Measurements from ENCODE around the gene SUPT16H. TPM values are rescaled to one million over a fixed set of nuclear protein-coding genes. Genes with fewer than 3 reads are reported as not detected.

The SUPT16H gene
- total RNA-seq, 4 donors from 2014 or later, result 24.8 to 67.7 (median 47.8) TPM

DNA sequence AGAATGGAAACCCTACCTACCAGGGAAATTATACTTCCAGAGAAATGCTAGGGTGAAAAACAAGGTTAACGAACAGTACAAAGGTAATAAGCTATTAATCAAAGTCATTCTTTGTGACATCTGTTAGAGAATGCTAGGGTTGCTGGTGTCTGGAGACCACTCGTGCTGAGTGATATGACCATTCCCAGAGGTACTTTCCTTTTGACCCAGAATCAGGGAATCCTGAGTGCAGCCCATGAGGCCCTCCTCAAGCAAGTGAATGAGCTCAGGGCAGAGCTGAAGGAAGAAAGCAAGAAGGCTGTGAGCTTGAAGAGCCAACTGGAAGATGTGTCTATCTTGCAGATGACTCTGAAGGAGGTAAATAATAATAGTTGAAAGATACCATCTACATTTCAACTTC, 72.2 kb downstream of the SUPT16H start:
- no peak for DNase-seq
- Histone ChIP-seq H3K36me3 (no peaks in the 10 kb centered on the region), H3K27me3 (peaks cover 0 to 6% (median 0%) of the 10 kb centered on the region in 4 donors), H3K4me1 (peaks cover 0 to 20% (median 9%) of the 10 kb centered on the region in 3 donors), H3K4me3 (no peak overlapping the region), H3K27ac (no peak overlapping the region), H3K9me3 (no peaks in the 10 kb centered on the region)
- TF ChIP-seq, protein P1, sequence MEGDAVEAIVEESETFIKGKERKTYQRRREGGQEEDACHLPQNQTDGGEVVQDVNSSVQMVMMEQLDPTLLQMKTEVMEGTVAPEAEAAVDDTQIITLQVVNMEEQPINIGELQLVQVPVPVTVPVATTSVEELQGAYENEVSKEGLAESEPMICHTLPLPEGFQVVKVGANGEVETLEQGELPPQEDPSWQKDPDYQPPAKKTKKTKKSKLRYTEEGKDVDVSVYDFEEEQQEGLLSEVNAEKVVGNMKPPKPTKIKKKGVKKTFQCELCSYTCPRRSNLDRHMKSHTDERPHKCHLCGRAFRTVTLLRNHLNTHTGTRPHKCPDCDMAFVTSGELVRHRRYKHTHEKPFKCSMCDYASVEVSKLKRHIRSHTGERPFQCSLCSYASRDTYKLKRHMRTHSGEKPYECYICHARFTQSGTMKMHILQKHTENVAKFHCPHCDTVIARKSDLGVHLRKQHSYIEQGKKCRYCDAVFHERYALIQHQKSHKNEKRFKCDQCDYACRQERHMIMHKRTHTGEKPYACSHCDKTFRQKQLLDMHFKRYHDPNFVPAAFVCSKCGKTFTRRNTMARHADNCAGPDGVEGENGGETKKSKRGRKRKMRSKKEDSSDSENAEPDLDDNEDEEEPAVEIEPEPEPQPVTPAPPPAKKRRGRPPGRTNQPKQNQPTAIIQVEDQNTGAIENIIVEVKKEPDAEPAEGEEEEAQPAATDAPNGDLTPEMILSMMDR (IDR thresholded peaks at IDR 0.05), result no peak
- no peak for TF ChIP-seq POLR2A (IDR thresholded peaks at IDR 0.05)
- intact Hi-C loops (cut with DNase I), result no loop called here
- WGBS, 2 donors, result 71 to 72% methylated on average over 2 of the region's 2 CpGs

DNA sequence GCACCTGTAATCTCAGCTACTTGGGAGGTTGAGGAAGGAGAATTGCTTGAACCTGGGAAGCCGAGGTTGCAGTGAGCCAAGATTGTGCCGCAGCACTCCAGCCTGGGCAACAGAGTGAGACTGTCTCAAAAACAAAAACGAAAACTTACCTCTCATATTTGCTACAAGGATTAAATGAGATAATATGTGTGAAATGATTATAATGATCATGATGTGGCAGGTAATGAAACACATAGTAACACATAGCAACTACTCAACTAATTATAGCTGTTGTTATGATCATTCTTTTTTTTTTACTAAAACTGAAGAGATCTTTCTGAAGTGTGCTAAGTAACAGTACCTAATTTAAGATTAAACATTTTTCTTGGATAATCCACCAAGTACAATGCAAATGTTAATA, 73.9 kb downstream of the SUPT16H start:
- Histone ChIP-seq H3K4me3 (no peak overlapping the region), H3K27me3 (peaks cover 0 to 6% (median 0%) of the 10 kb centered on the region in 4 donors), H3K27ac (no peak overlapping the region), H3K9me3 (no peaks in the 10 kb centered on the region), H3K4me1 (peaks cover 0 to 20% (median 9%) of the 10 kb centered on the region in 3 donors), H3K36me3 (no peaks in the 10 kb centered on the region)
- DNase-seq, result no peak
- WGBS, 2 donors, result 91% methylated on average over 3 of the region's 3 CpGs; no CpG with 5 or more reads in 1 of the 2 donors
- TF ChIP-seq POLR2A (IDR thresholded peaks at IDR 0.05), result no peak
- TF ChIP-seq, protein P1 (IDR thresholded peaks at IDR 0.05), result no peak
- intact Hi-C loops (cut with DNase I), result no loop called here

DNA sequence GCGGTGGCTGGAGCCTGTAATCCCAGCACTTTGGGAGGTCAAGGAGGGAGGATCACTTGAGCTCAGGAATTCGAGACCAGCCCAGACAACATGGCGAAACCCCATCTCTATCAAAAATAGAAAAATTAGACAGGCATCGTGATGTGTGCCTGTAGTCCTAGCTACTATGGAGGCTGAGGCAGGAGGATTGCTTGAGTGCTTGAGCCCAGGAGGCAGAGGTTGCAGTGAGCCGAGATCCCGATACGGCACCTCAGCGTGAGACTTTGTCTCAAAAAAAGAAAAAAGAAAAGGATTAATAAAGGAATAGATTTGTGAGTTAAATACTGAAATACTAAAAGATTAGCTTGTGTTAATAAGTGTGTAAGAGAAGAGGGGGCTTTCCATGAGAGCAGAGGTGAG, 74.6 kb downstream of the SUPT16H start:
- peak overlapping the region in 3 of 4 donors; percentile 34 to 63 (median 39) for H3K4me3 ChIP-seq
- intact Hi-C loops (cut with DNase I), result no loop called here
- H3K36me3 ChIP-seq, result no peaks in the 10 kb centered on the region
- TF ChIP-seq, protein P1 (IDR thresholded peaks at IDR 0.05), result no peak
- TF ChIP-seq POLR2A (IDR thresholded peaks at IDR 0.05), result no peak
- peaks cover 0 to 6% (median 0%) of the 10 kb centered on the region in 4 donors for H3K27me3 ChIP-seq
- no peak for DNase-seq
- no peaks in the 10 kb centered on the region for H3K9me3 ChIP-seq
- WGBS, 2 donors, result 58 to 61% methylated on average over 8 of the region's 8 CpGs
- H3K4me1 ChIP-seq, result peaks cover 0 to 20% (median 9%) of the 10 kb centered on the region in 3 donors
- peak overlapping the region; percentile 52 to 82 (median 76) for H3K27ac ChIP-seq

DNA sequence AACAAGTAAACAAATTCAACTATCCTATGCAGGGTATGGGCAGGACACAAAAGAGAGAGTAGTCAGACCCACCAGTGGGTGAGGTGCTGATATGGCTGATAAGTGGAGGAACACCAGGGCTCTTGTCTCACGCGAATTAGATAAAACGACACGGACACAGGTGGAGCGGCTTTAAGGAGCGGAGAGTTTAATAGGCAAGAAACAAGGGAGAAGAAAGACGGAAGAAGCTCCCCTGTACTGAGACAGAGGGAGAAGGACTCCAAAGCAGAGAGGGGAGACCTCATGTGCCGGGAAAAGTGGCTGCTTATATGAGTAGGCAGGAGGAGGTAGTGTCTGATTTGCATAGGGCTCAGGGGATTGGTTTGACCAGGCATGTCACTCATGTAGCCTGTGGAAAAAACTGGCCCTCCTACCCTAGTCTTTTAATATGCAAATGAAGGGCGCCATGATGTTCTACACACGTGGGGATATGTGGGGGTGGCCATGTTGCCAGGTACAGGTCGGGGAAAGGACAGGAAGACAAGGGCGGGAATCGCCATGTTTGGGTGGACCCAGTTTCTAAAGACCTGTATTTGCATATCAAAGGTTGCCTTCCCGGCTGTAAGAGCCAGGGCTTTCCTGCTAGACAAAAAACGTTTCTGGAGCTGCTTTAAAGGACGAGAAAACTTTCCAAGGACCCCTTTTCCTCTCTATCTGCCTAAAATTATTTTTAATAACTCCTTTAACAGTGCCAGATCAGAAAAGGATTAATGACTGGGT, 75.2 kb downstream of the SUPT16H start:
- Histone ChIP-seq H3K27ac (peak overlapping the region; percentile 58 to 82 (median 80)), H3K9me3 (no peaks in the 10 kb centered on the region), H3K4me3 (peak overlapping the region; percentile 20 to 63 (median 36)), H3K36me3 (no peaks in the 10 kb centered on the region), H3K27me3 (peaks cover 0 to 6% (median 0%) of the 10 kb centered on the region in 4 donors), H3K4me1 (peaks cover 0 to 20% (median 9%) of the 10 kb centered on the region in 3 donors)
- peak in 1 of 4 donors; percentile 72 for TF ChIP-seq POLR2A (IDR thresholded peaks at IDR 0.05)
- TF ChIP-seq, protein P1 (IDR thresholded peaks at IDR 0.05), result no peak
- WGBS, 2 donors, result 2% methylated on average over 14 to 16 of the region's 16 CpGs
- intact Hi-C loops (cut with DNase I), result no loop called here
- DNase-seq, result peak; percentile 62

DNA sequence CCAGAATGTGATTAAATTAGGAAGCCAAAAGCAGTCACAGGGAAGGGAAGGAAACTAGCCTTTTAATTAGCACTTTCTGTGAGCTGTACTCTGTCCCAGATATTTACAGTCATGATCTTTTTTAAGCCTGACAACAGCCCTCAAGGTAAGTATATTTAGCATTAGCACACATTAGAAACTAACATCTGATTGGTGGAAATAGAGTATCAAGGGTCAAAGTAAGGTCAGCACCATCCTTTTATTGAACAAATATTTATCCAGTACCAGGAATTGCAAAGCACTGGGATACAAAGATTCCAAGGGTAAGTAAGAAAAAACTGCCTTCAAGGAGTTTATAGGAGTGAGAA, 75.7 kb downstream of the SUPT16H start:
- DNase-seq, result no peak
- Histone ChIP-seq H3K9me3 (no peaks in the 10 kb centered on the region), H3K27ac (peak overlapping the region; percentile 58 to 82 (median 80)), H3K4me1 (peaks cover 0 to 20% (median 9%) of the 10 kb centered on the region in 3 donors), H3K36me3 (no peaks in the 10 kb centered on the region), H3K4me3 (peak overlapping the region; percentile 20 to 63 (median 36)), H3K27me3 (peaks cover 0 to 10% (median 0%) of the 10 kb centered on the region in 4 donors)
- TF ChIP-seq POLR2A (IDR thresholded peaks at IDR 0.05), result no peak
- TF ChIP-seq, protein P1 (IDR thresholded peaks at IDR 0.05), result no peak
- intact Hi-C loops (cut with DNase I), result no loop called here

Measured in esophagus squamous epithelium (tissue), 5 donors.